GM21528 (cell line): Measurements from ENCODE around the gene SYTL3.
A peak's percentile ranks its signal among the peaks of the same experiment; 100 is the strongest.
"Not testable (repeated sequence)": the region's sequence is repeated elsewhere in the genome, so short reads cannot be mapped to it uniquely, and the experiment has no call there.

Source experiments
- ATAC-seq: cut with Tn5 transposase; IDR thresholded peaks from one replicate; pipeline ENCODE4 v1.9.1; 2021; ENCODE audit warnings: mild to moderate bottlenecking, moderate library complexity; ENCODE audit not compliant: unreplicated experiment, low FRiP score

The SYTL3 gene

GRCh38 chr6:158638324-158638854, 11.5 kb upstream of the SYTL3 start:
- no peak for ATAC-seq

GRCh38 chr6:158639056-158639455, 10.8 kb upstream of the SYTL3 start:
- ATAC-seq, result no peak

GRCh38 chr6:158640519-158640918, 9.3 kb upstream of the SYTL3 start:
- ATAC-seq, result no peak

- ATAC-seq, result no peak
These were observed 7.7 kb upstream of the SYTL3 start for GRCh38 chr6:158642097-158642601.

- ATAC-seq, result no peak
These were observed 6.0 kb upstream of the SYTL3 start for GRCh38 chr6:158643836-158644230.

- peak; percentile 69 for ATAC-seq
These were observed 5.4 kb upstream of the SYTL3 start, which contains the start of gene DYNLT1 for GRCh38 chr6:158644231-158645063. Gene DYNLT1, minus strand, starts transcription at chr6:158644743. Its CDS starts 35 bp downstream, at chr6:158644708.

GRCh38 chr6:158645064-158646022, 4.5 kb upstream of the SYTL3 start:
- no peak for ATAC-seq

GRCh38 chr6:158646023-158646910, 3.6 kb upstream of the SYTL3 start:
- ATAC-seq, result no peak

- no peak for ATAC-seq
These were observed 2.4 kb upstream of the SYTL3 start for GRCh38 chr6:158647501-158647900.

GRCh38 chr6:158648682-158649131, 1.1 kb upstream of the SYTL3 start:
- ATAC-seq, result no peak

- not testable (repeated sequence) for ATAC-seq
These were observed 2.3 kb downstream of the SYTL3 start for GRCh38 chr6:158651981-158652737.

- ATAC-seq, result peak; percentile 50
These were observed 3.9 kb downstream of the SYTL3 start for GRCh38 chr6:158653577-158654354.

- ATAC-seq, result no peak
These were observed 4.6 kb downstream of the SYTL3 start for GRCh38 chr6:158654498-158654897.

GRCh38 chr6:158654960-158655489, 5.2 kb downstream of the SYTL3 start:
- ATAC-seq, result no peak

- ATAC-seq, result no peak
These were observed 6.0 kb downstream of the SYTL3 start for GRCh38 chr6:158655569-158656450.

- ATAC-seq, result not testable (repeated sequence)
These were observed 7.1 kb downstream of the SYTL3 start for GRCh38 chr6:158656986-158657385.

- no peak for ATAC-seq
These were observed 10.5 kb downstream of the SYTL3 start for GRCh38 chr6:158660333-158660754.
